HG03432 (cell line): ENCODE data around the gene LTBP4.
"Not testable (repeated sequence)": the region's sequence is repeated elsewhere in the genome, so short reads cannot be mapped to it uniquely, and the experiment has no call there.

ENCODE experiments used
- ATAC-seq: cut with Tn5 transposase; IDR thresholded peaks from one replicate; pipeline ENCODE4 v1.9.1; 2021; ENCODE audit warnings: mild to moderate bottlenecking, moderate library complexity; ENCODE audit not compliant: unreplicated experiment

The LTBP4 gene

GRCh38 chr19:40627486-40628279 lies 26.5 kb downstream of the LTBP4 start:
- no peak for ATAC-seq

GRCh38 chr19:40629346-40629745 lies 28.2 kb downstream of the LTBP4 start:
- ATAC-seq = no peak

- no peak for ATAC-seq
Observed at GRCh38 chr19:40630571-40631160, 29.5 kb downstream of the LTBP4 start.

GRCh38 chr19:40632311-40633036 lies 31.3 kb downstream of the LTBP4 start:
- ATAC-seq = no peak

- ATAC-seq = no peak
Observed at GRCh38 chr19:40633207-40633606, 32.0 kb downstream of the LTBP4 start.

GRCh38 chr19:40638327-40638726 lies 37.2 kb downstream of the LTBP4 start:
- ATAC-seq = no peak

- no peak for ATAC-seq
Observed at GRCh38 chr19:40639638-40639982, 38.4 kb downstream of the LTBP4 start.

GRCh38 chr19:40640744-40641143 lies 39.6 kb downstream of the LTBP4 start:
- ATAC-seq = no peak

GRCh38 chr19:40641281-40641680 lies 40.1 kb downstream of the LTBP4 start:
- no peak for ATAC-seq

GRCh38 chr19:40642051-40642706 lies 41.0 kb downstream of the LTBP4 start:
- ATAC-seq = no peak

GRCh38 chr19:40642757-40643305 lies 41.7 kb downstream of the LTBP4 start:
- no peak for ATAC-seq

- no peak for ATAC-seq
Observed at GRCh38 chr19:40646743-40647254, 45.6 kb downstream of the LTBP4 start.

- not testable (repeated sequence) for ATAC-seq
Observed at GRCh38 chr19:40649903-40650675, 48.9 kb downstream of the LTBP4 start.

- ATAC-seq = no peak
Observed at GRCh38 chr19:40650749-40651305, 49.7 kb downstream of the LTBP4 start.

GRCh38 chr19:40652303-40652702 lies 51.1 kb downstream of the LTBP4 start:
- ATAC-seq = not testable (repeated sequence)

- ATAC-seq = not testable (repeated sequence)
Observed at GRCh38 chr19:40655684-40656083, 54.5 kb downstream of the LTBP4 start.

GRCh38 chr19:40658031-40658430 lies 56.9 kb downstream of the LTBP4 start:
- no peak for ATAC-seq

GRCh38 chr19:40659116-40659515 lies 57.9 kb downstream of the LTBP4 start:
- ATAC-seq = no peak

GRCh38 chr19:40659566-40659965 lies 58.4 kb downstream of the LTBP4 start:
- ATAC-seq = no peak

GRCh38 chr19:40661616-40662015 lies 60.4 kb downstream of the LTBP4 start:
- ATAC-seq = no peak
